ENCODE measurements around the gene CELF6. TPM values are rescaled to one million over a fixed set of nuclear protein-coding genes. Genes with fewer than 3 reads are reported as not detected.

CELF6 gene
- total RNA-seq, 1 donor from 2014 or later: 1.9 TPM

DNA sequence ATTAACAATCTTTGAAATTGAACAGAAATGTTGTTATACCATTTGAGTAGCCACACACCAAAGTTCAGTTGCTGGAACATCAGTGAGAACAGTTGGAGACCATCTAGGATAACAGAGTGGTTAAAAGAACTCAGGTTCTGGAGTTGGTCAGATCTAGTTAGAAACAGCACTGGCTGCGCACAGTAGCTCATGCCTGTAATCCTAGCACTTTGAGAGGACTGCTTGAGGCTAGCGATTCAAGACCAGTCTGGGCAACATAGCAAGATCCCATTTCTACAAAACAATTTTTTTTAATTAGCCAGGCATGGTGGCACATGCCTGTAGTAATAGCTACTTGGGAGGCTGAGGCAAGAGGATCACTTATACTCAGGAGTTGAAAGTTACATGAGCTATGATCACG is 81.4 kb downstream of the CELF6 start:
- peaks cover 17% of the 10 kb centered on the region for H3K36me3 Mint-ChIP-seq
- H3K9me3 Mint-ChIP-seq: no peaks in the 10 kb centered on the region
- H3K27ac Mint-ChIP-seq: no peak overlapping the region
- no peak overlapping the region for H3K4me3 Mint-ChIP-seq
- TF ChIP-seq, protein P1, sequence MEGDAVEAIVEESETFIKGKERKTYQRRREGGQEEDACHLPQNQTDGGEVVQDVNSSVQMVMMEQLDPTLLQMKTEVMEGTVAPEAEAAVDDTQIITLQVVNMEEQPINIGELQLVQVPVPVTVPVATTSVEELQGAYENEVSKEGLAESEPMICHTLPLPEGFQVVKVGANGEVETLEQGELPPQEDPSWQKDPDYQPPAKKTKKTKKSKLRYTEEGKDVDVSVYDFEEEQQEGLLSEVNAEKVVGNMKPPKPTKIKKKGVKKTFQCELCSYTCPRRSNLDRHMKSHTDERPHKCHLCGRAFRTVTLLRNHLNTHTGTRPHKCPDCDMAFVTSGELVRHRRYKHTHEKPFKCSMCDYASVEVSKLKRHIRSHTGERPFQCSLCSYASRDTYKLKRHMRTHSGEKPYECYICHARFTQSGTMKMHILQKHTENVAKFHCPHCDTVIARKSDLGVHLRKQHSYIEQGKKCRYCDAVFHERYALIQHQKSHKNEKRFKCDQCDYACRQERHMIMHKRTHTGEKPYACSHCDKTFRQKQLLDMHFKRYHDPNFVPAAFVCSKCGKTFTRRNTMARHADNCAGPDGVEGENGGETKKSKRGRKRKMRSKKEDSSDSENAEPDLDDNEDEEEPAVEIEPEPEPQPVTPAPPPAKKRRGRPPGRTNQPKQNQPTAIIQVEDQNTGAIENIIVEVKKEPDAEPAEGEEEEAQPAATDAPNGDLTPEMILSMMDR (conservative IDR thresholded peaks at IDR 0.05): no peak
- no peaks in the 10 kb centered on the region for H3K27me3 Mint-ChIP-seq
- DNase-seq (ENCODE audit: extremely low spot score, unreplicated experiment): no peak
- no peaks in the 10 kb centered on the region for H3K4me1 Mint-ChIP-seq (ENCODE audit: unreplicated experiment)

DNA sequence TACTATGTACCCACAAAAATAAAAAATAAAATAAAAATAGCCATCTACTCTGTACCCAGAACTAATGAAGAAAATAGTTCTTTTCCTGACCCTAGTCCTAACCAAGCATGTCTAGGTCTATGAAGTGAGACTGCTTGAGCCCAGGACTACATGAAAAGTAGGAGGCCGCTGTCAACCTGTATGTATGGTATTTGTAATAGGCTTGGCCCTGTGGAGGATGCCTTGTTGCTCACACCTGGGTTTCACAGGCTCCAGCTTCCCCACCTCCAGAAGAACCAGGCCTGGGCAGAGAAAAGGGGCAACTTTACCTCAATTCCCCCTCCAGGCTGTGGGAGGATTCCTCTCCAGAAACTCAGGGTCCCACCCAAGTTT is 82.1 kb downstream of the CELF6 start:
- Mint-ChIP-seq H3K27me3 (no peaks in the 10 kb centered on the region), H3K27ac (peak overlapping the region; percentile 80), H3K4me1 (ENCODE audit: unreplicated experiment) (peaks cover 2% of the 10 kb centered on the region), H3K9me3 (no peaks in the 10 kb centered on the region), H3K4me3 (no peak overlapping the region), H3K36me3 (peaks cover 14% of the 10 kb centered on the region)
- TF ChIP-seq, protein P1 (conservative IDR thresholded peaks at IDR 0.05): no peak
- DNase-seq (ENCODE audit: extremely low spot score, unreplicated experiment): no peak

GRCh38 chr15:72237029-72237852 is 82.7 kb downstream of the CELF6 start:
- no peaks in the 10 kb centered on the region for H3K27me3 Mint-ChIP-seq
- H3K4me1 Mint-ChIP-seq (ENCODE audit: unreplicated experiment): peaks cover 8% of the 10 kb centered on the region
- no peak for DNase-seq (ENCODE audit: extremely low spot score, unreplicated experiment)
- H3K9me3 Mint-ChIP-seq: no peaks in the 10 kb centered on the region
- peak overlapping the region; percentile 80 for H3K27ac Mint-ChIP-seq
- peaks cover 9% of the 10 kb centered on the region for H3K36me3 Mint-ChIP-seq
- H3K4me3 Mint-ChIP-seq: no peak overlapping the region
- TF ChIP-seq, protein P1 (conservative IDR thresholded peaks at IDR 0.05): no peak

- no peaks in the 10 kb centered on the region for H3K9me3 Mint-ChIP-seq
- H3K27me3 Mint-ChIP-seq: no peaks in the 10 kb centered on the region
- TF ChIP-seq, protein P1 (conservative IDR thresholded peaks at IDR 0.05): no peak
- H3K36me3 Mint-ChIP-seq: peaks cover 3% of the 10 kb centered on the region
- peaks cover 16% of the 10 kb centered on the region for H3K4me1 Mint-ChIP-seq (ENCODE audit: unreplicated experiment)
- no peak overlapping the region for H3K27ac Mint-ChIP-seq
- H3K4me3 Mint-ChIP-seq: no peak overlapping the region
- DNase-seq (ENCODE audit: extremely low spot score, unreplicated experiment): no peak
These were observed 83.5 kb downstream of the CELF6 start for GRCh38 chr15:72236381-72237003.

DNA sequence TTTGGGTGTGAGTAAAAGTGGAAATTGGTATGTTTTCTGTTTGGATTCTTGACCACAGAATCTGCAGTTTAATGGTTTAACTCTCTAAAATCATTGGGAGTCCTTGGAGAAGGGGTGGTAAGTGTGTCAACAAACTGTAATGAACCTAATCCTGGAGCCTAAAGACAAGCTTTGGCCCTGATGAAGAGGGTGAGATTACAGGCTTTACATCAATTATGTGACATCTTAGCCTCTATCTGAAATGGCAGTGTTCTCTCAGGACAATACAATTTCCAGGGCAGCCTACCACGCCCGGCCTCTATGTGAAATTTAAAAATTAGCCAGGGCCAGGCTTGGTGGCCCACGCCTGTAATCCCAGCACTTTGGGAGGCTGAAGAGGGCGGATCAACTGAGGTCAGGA is 84.7 kb downstream of the CELF6 start:
- Mint-ChIP-seq H3K9me3 (no peaks in the 10 kb centered on the region), H3K27ac (no peak overlapping the region), H3K27me3 (no peaks in the 10 kb centered on the region), H3K4me1 (ENCODE audit: unreplicated experiment) (peaks cover 16% of the 10 kb centered on the region), H3K4me3 (no peak overlapping the region), H3K36me3 (no peaks in the 10 kb centered on the region)
- DNase-seq (ENCODE audit: extremely low spot score, unreplicated experiment): no peak
- TF ChIP-seq, protein P1 (conservative IDR thresholded peaks at IDR 0.05): no peak

Other genes starting within 250 kb of the CELF6 start
- gene MYO9A, start 202.0 kb downstream of the CELF6 start, total RNA-seq (ENCODE audit: low replicate concordance): 42.4 and 43.4 TPM in 2 replicates
- gene SENP8, start 201.8 kb downstream of the CELF6 start, total RNA-seq (ENCODE audit: low replicate concordance): 4.9 and 6.1 TPM in 2 replicates
- 6.0 and 15.5 TPM in 2 replicates for gene GRAMD2A, start 122.4 kb downstream of the CELF6 start, total RNA-seq (ENCODE audit: low replicate concordance)
- gene PKM, start 89.0 kb downstream of the CELF6 start, total RNA-seq (ENCODE audit: low replicate concordance): 597 and 663 TPM in 2 replicates
- 74.6 and 97.5 TPM in 2 replicates for gene PARP6, start 47.6 kb downstream of the CELF6 start, total RNA-seq (ENCODE audit: low replicate concordance)
- 91.3 and 101 TPM in 2 replicates for gene HEXA, start 55.9 kb upstream of the CELF6 start, total RNA-seq (ENCODE audit: low replicate concordance)
- gene TMEM202, start 78.1 kb upstream of the CELF6 start, total RNA-seq (ENCODE audit: low replicate concordance): not detected in 2 replicates
- gene ARIH1, start 154.2 kb upstream of the CELF6 start, total RNA-seq (ENCODE audit: low replicate concordance): 172 and 199 TPM in 2 replicates